Endodermal cell (in vitro differentiated cells): Measurements from ENCODE around the gene CAV3. TPM values are rescaled to one million over a fixed set of nuclear protein-coding genes. Genes with fewer than 3 reads are reported as not detected.
A peak's percentile ranks its signal among the peaks of the same experiment; 100 is the strongest.
"Not testable (repeated sequence)": the region's sequence is repeated elsewhere in the genome, so short reads cannot be mapped to it uniquely, and the experiment has no call there.

Experiments
- DNase-seq: peaks from one replicate; pipeline ENCODE4 v3.0.0-alpha.2; 2017
- H3K27ac ChIP-seq: 2 replicates; pipeline ENCODE4 v1.5.1; 2013; ENCODE audit warnings: mild to moderate bottlenecking, low read depth, low read length, moderate library complexity
- H3K27me3 ChIP-seq: 2 replicates; pipeline ENCODE4 v1.6.1; 2013; ENCODE audit warnings: mild to moderate bottlenecking, low read length, moderate library complexity; ENCODE audit not compliant: insufficient read depth, control insufficient read depth, poor library complexity, severe bottlenecking
- H3K36me3 ChIP-seq: 2 replicates; pipeline ENCODE4 v1.7.0; 2013; ENCODE audit warnings: mild to moderate bottlenecking, low read length, moderate library complexity; ENCODE audit not compliant: control insufficient read depth, insufficient read depth
- H3K4me1 ChIP-seq: one replicate; pipeline ENCODE4 v1.7.0; 2013; ENCODE audit warnings: low read length; ENCODE audit not compliant: control insufficient read depth, insufficient read depth
- H3K4me3 ChIP-seq: 2 replicates; pipeline ENCODE4 v1.5.1; 2013; ENCODE audit warnings: mild to moderate bottlenecking, low read length, moderate library complexity
- H3K9ac ChIP-seq: 2 replicates; pipeline ENCODE4 v1.6.1; 2013; ENCODE audit warnings: mild to moderate bottlenecking, low read length, moderate library complexity; ENCODE audit not compliant: poor library complexity, severe bottlenecking; ENCODE audit errors: extremely low read depth
- H3K9me3 ChIP-seq: 2 replicates; pipeline ENCODE4 v1.6.1; 2013; ENCODE audit warnings: mild to moderate bottlenecking, low read length, moderate library complexity; ENCODE audit not compliant: control insufficient read depth
- H3K27ac Mint-ChIP-seq: 2 replicates; pipeline ENCODE4 v1.8.0; 2020; ENCODE audit warnings: mixed read lengths
- H3K27me3 Mint-ChIP-seq: 2 replicates; pipeline ENCODE4 v1.8.0; 2021; ENCODE audit warnings: mild to moderate bottlenecking, mixed read lengths; ENCODE audit not compliant: insufficient read depth
- H3K36me3 Mint-ChIP-seq: 2 replicates; pipeline ENCODE4 v1.8.0; 2020; ENCODE audit warnings: low read depth, mixed read lengths
- H3K4me1 Mint-ChIP-seq: 2 replicates; pipeline ENCODE4 v1.8.0; 2020; ENCODE audit warnings: mixed read lengths
- H3K4me3 Mint-ChIP-seq: 2 replicates; pipeline ENCODE4 v1.8.0; 2020; ENCODE audit warnings: mild to moderate bottlenecking, moderate library complexity, mixed read lengths
- H3K9me3 Mint-ChIP-seq: 2 replicates; pipeline ENCODE4 v1.8.0; 2020; ENCODE audit warnings: mild to moderate bottlenecking, mixed read lengths
- WGBS, 2 experiments: methylation state at CpG; one replicate each; pipeline versions ENCODE4 v1.1.5 to v1.1.7; 2013; ENCODE audit warnings: missing lambda C conversion rate in 2 of 2, mixed read lengths in 1 of 2; ENCODE audit not compliant: insufficient coverage in 1 of 2, insufficient read length in 1 of 2; 5-methylcytosine and 5-hydroxymethylcytosine counted together
- long read RNA-seq, 4 experiments: library from polyadenylated mRNA in 2 of 4; library from RNA in 1 of 4; library from capped mRNA in 1 of 4; stranded (forward) in 3 of 4; unstranded in 1 of 4; transcript quantifications; one replicate each; pipeline ENCODE4 v2.0.0, GENCODE V29; 2020 to 2021; ENCODE audit warnings: inconsistent platforms in 1 of 4
- polyA plus RNA-seq, 2 experiments: library from polyadenylated mRNA; stranded (reverse); fragments of 50-300 nt; gene quantifications; one replicate each; pipeline ENCODE4 v1.2.3, GENCODE V29; 2013
- total RNA-seq, 2 donors: library from RNA; stranded (reverse); fragmentation: NEBNext Ultra II Directional in 1 of 2; extraction: Animal tissue kit (Norgen Biotek cat#: 25700) in 1 of 2; gene quantifications; 2 replicates in 1 of 2; 3 replicates in 1 of 2; pipeline ENCODE4 v1.2.1, GENCODE V29; 2021
- TF ChIP-seq, protein P1 (sequence below): fragments of 200-600 bp; sonication (generic); conservative IDR thresholded peaks from 2 replicates; pipeline ENCODE4 v1.5.0; 2021; ENCODE audit warnings: antibody characterized with exemption, mild to moderate bottlenecking

Gene CAV3
- not detected for total RNA-seq
- not detected for polyA plus RNA-seq (2013, experiment 1 of 2)
- not detected for polyA plus RNA-seq (2013, experiment 2 of 2)
- long read RNA-seq, experiment 1 = 0 reads
- long read RNA-seq, experiment 2, partial matches to known transcripts = 0 of 4 reads
- long read RNA-seq, experiment 2, other reads (novel, unspliced or antisense) = 4 of 4 reads
- long read RNA-seq, experiment 3, partial matches to known transcripts = 0 of 3 reads
- long read RNA-seq, experiment 3, other reads (novel, unspliced or antisense) = 3 of 3 reads
- long read RNA-seq, experiment 4 = 0 reads

DNA sequence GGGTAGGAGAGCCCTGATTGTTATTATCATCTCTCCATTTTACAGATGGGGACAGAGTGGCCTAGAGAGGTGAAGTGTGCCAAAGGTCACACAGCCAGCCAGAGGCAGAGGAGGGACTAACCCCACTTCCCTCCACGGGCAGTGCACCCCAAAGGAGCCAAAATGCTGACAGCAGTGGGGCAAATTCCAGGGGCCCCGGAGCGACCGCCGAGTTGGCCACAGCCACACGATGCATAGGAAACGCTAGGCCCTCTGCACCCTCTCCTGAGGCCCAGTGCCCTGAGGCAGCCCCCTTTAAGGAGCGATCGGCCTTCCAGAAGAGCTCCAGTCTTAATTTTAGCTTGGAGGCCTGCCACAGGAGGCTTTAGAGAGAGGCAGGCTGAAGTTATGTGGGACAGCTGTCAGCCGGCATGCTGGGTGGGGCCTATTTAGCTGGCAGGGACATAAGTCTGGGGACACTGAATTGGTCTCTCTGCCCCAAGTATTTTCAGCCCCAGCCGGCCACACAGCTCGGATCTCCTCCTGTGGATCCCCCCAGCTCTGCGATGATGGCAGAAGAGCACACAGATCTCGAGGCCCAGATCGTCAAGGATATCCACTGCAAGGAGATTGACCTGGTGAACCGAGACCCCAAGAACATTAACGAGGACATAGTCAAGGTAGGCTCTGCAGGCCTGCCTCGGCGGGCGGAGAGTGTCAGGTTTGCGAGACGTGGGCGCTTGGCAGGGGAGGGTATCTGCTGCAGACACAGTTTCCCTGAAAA is at the start of gene CAV3:
Gene CAV3, plus strand, starts transcription at position 471 of the 763 bp plus-strand sequence. Its CDS starts 75 bp downstream, at position 546.
- no peaks in the 10 kb centered on the region for H3K4me1 ChIP-seq
- H3K36me3 ChIP-seq = no peaks in the 10 kb centered on the region
- Mint-ChIP-seq H3K4me1 (peaks cover 7% of the 10 kb centered on the region), H3K27me3 (peaks cover 11% of the 10 kb centered on the region), H3K4me3 (no peak within 1 kb of the TSS), H3K9me3 (no peaks in the 10 kb centered on the region), H3K27ac (no peak within 1 kb of the TSS), H3K36me3 (no peaks in the 10 kb centered on the region)
- H3K27ac ChIP-seq = no peak within 1 kb of the TSS
- no peak for DNase-seq
- H3K9me3 ChIP-seq = no peaks in the 10 kb centered on the region
- TF ChIP-seq, protein P1, sequence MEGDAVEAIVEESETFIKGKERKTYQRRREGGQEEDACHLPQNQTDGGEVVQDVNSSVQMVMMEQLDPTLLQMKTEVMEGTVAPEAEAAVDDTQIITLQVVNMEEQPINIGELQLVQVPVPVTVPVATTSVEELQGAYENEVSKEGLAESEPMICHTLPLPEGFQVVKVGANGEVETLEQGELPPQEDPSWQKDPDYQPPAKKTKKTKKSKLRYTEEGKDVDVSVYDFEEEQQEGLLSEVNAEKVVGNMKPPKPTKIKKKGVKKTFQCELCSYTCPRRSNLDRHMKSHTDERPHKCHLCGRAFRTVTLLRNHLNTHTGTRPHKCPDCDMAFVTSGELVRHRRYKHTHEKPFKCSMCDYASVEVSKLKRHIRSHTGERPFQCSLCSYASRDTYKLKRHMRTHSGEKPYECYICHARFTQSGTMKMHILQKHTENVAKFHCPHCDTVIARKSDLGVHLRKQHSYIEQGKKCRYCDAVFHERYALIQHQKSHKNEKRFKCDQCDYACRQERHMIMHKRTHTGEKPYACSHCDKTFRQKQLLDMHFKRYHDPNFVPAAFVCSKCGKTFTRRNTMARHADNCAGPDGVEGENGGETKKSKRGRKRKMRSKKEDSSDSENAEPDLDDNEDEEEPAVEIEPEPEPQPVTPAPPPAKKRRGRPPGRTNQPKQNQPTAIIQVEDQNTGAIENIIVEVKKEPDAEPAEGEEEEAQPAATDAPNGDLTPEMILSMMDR = no peak
- WGBS, 2 experiments = 92 to 94% methylated on average over 16 to 23 of the region's 23 CpGs
- H3K27me3 ChIP-seq = no peaks in the 10 kb centered on the region
- H3K4me3 ChIP-seq = no peak within 1 kb of the TSS
- H3K9ac ChIP-seq = no peak within 1 kb of the TSS

DNA sequence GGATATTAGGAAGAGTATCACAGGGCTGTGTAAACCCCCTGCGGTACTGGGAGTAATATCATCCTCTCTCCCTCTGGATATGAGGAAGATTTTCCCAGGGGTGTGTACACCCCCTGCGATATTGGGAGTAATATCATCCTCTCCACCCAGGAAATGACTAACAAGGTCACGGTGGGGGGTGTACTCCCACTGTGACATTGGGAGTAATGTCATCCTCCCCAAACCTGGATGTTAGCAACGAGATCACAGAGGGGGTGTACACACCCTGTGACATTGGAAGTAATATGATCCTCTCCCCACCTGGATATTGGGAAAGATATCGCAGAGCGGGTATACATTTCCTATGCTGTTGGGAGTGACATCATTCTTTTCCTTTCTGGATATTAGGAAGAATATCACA is 48.6 kb upstream of the CAV3 start:
- not testable (repeated sequence) for H3K4me3 ChIP-seq, H3K9me3 ChIP-seq, DNase-seq, H3K27ac Mint-ChIP-seq, H3K4me3 Mint-ChIP-seq, H3K9ac ChIP-seq, H3K27me3 ChIP-seq, H3K36me3 Mint-ChIP-seq, H3K4me1 ChIP-seq, H3K27ac ChIP-seq, H3K36me3 ChIP-seq, H3K27me3 Mint-ChIP-seq, H3K9me3 Mint-ChIP-seq
- 67 to 88% methylated on average over 1 to 5 of the region's 6 CpGs for WGBS, 2 experiments
- H3K4me1 Mint-ChIP-seq = peaks cover 18% of the 10 kb centered on the region

DNA sequence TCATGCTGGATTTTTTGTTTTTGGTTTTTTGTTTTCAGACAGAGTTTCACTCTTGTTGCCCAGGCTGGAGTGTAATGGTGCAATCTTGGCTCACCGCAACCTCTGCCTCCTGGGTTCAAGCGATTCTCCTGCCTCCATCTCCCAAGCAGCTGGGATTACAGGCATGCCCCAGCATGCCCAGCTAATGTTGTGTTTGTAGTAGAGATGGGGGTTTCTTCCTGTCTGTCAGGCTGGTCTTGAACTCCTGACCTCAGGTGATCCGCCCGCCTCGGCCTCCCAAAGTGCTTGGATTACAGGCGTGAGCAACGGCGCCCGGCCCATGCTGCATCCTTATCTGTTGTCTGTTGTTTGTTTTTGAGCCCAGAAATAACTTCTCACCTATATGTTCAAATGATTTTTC is 42.3 kb upstream of the CAV3 start:
- H3K27me3 ChIP-seq, H3K9me3 Mint-ChIP-seq, DNase-seq, H3K4me3 Mint-ChIP-seq, H3K4me1 ChIP-seq, H3K27ac Mint-ChIP-seq, H3K27ac ChIP-seq, H3K9ac ChIP-seq, H3K9me3 ChIP-seq, H3K4me1 Mint-ChIP-seq, H3K27me3 Mint-ChIP-seq, H3K36me3 Mint-ChIP-seq, H3K36me3 ChIP-seq, H3K4me3 ChIP-seq: not testable (repeated sequence)
- 97% methylated on average over 9 of the region's 9 CpGs; no CpG with 5 or more reads in 1 of the 2 experiments for WGBS, 2 experiments

DNA sequence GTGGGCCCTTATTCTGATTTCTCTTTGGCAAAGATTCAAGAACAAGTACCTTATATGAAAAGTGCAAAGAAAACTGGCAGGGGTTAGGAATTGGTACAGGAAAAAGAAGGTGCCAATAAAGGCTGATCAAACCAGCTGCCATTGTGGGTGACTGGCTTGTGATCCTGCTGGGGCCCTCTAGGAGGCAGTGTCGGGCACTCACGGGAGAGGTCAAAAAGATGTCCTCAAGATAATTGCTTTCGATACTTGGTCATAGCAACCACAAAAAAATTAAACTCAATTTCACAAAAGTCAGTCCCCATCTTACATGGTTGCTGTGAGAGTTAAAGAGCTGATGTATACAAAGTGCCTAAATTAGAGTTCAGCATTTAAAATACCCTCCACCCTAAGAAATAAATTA is 31.0 kb upstream of the CAV3 start:
- Mint-ChIP-seq H3K4me1 (no peaks in the 10 kb centered on the region), H3K36me3 (no peaks in the 10 kb centered on the region), H3K27ac (no peak overlapping the region), H3K27me3 (peaks cover 23% of the 10 kb centered on the region), H3K9me3 (no peaks in the 10 kb centered on the region), H3K4me3 (no peak overlapping the region)
- Histone ChIP-seq H3K9ac (no peak overlapping the region), H3K27ac (no peak overlapping the region), H3K36me3 (no peaks in the 10 kb centered on the region), H3K9me3 (peaks cover 6% of the 10 kb centered on the region), H3K27me3 (peaks cover 10% of the 10 kb centered on the region), H3K4me3 (no peak overlapping the region), H3K4me1 (no peaks in the 10 kb centered on the region)
- TF ChIP-seq, protein P1 = peak; percentile 83
- 36% methylated on average over 3 of the region's 3 CpGs; no CpG with 5 or more reads in 1 of the 2 experiments for WGBS, 2 experiments
- peak; percentile 84 for DNase-seq
